ENCODE data around the gene KCNH5.

Gene KCNH5, protein sequence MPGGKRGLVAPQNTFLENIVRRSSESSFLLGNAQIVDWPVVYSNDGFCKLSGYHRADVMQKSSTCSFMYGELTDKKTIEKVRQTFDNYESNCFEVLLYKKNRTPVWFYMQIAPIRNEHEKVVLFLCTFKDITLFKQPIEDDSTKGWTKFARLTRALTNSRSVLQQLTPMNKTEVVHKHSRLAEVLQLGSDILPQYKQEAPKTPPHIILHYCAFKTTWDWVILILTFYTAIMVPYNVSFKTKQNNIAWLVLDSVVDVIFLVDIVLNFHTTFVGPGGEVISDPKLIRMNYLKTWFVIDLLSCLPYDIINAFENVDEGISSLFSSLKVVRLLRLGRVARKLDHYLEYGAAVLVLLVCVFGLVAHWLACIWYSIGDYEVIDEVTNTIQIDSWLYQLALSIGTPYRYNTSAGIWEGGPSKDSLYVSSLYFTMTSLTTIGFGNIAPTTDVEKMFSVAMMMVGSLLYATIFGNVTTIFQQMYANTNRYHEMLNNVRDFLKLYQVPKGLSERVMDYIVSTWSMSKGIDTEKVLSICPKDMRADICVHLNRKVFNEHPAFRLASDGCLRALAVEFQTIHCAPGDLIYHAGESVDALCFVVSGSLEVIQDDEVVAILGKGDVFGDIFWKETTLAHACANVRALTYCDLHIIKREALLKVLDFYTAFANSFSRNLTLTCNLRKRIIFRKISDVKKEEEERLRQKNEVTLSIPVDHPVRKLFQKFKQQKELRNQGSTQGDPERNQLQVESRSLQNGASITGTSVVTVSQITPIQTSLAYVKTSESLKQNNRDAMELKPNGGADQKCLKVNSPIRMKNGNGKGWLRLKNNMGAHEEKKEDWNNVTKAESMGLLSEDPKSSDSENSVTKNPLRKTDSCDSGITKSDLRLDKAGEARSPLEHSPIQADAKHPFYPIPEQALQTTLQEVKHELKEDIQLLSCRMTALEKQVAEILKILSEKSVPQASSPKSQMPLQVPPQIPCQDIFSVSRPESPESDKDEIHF

GRCh38 chr14:63045234-63045611 is at the start of gene KCNH5:
TSS of gene KCNH5 (minus strand) at chr14:63045458. CDS start at chr14:63045186, 272 bp downstream.
- FAIRE-seq: no peak

DNA sequence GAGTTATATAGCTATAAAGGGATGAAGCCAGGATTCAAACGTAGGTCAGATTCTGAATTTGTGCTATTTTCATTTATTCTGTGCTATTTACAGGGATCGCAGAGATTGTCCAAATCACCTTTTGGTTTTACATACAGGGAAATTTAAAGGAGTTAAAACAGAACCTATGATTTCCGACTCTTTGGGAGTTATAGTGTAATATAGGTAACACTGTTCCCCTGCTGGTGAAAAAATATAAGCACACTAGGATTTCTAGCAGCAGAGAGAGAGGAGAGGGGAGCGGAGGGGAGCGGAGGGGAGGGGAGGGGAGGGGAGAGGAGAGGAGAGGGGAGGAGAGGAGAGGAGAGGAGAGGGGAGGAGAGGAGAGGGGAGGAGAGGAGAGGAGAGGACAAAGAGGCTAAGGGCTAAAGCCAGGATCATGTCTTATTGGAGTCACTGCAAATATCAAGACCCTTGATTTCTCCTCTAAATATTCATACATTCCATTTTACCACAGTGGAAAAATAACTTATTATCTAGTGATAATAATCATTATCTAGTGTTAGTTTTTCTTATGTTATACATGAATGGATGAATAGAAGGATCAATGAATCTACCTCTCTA is 46.2 kb upstream of the KCNH5 start:
- no peak for FAIRE-seq

GRCh38 chr14:63088865-63089264 is 43.6 kb upstream of the KCNH5 start:
- no peak for FAIRE-seq

GRCh38 chr14:63078569-63078968 is 33.3 kb upstream of the KCNH5 start:
- no peak for FAIRE-seq

DNA sequence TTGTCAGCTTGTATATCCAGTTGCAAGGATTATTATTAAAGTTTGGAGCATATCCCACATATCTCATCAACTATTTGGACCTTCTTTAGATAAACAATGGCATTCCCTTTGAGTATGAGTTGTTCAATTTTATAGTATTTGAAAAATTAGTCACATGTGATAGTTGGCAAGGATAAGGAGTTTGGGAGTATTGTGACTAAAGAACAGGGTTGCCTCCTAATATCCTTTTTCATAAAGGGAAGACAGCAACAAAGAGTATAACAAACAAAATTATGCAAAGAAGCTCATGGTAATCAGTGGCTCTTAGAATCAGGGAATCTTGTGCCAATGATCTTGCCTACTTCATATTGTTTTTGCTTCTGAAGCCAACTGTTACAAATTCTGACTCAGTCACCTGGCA is 31.2 kb upstream of the KCNH5 start:
- no peak for FAIRE-seq

DNA sequence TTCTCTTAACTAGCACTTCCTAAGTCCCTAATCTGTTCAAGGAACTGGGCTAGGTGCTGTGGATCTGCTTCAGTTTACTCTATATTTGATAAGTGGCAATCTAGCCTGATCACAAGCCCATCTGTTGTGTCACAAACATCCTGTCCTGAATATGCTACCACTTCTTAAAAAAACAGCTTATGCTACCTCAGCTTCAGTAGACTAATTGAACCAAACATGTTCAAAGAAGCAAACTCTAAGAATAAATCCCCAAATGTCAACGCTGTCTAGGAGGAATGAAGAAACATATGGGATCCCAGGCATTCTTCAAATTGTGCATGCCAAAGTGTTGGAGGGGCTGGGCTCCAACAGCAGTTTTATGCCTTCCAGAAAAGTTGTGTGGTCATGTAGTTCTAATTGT is 10.4 kb upstream of the KCNH5 start:
- no peak for FAIRE-seq

DNA sequence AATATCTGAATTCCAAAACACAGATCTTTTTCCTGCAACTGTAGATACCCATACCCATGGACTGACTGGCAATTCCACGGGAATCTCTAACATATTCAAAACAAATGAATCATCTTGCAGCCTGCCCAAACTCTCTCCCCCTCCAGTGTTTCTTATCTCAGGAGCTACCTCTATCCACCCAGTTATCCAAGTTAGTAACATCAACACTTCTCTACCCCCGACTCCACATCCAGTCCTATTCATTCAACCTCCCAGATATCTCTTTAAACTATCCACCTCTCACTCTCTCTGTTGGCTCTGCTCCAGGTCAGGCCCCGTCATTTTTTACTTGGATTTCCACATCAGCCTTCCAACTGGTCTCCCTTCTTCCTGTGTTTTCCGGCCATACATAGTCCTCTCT is 6.7 kb upstream of the KCNH5 start:
- FAIRE-seq: no peak

DNA sequence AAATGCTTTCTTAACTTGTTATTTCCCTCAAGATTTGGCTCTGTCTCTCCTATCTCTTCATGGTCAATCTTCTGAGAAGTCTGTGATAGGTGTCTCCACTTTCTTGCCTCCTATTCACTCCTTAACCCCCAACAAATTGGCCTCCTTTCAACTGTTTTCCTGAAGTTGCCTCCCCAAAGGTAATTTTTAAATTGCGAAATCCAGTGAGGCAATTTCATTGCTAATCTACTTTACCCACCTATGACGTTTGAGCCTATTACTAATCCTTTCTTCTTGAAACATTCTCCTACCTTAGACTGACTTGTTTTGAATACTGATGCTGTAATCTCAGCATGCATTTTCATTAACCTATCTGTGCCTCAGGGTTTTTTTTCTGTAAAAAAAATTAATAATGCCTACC is 6.0 kb upstream of the KCNH5 start:
- FAIRE-seq: no peak

DNA sequence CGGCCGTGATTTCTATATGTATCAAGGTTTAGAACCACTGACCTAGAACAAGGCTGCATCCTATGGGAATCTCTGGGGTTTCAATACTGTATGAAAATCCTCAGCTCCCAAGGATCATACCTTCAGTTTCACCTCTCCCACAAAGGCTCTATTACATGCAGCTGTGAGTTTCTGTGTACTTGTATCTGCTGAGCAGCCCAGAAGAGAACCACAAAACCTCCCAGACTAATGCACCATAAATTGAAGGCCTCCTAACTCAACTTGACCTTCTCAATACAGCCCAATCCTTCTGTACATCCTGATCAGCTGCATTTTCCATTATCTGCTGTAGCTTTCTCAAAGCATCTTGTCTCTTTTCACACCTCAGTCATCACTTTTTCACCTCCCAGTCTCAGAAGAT is 5.4 kb upstream of the KCNH5 start:
- no peak for FAIRE-seq

DNA sequence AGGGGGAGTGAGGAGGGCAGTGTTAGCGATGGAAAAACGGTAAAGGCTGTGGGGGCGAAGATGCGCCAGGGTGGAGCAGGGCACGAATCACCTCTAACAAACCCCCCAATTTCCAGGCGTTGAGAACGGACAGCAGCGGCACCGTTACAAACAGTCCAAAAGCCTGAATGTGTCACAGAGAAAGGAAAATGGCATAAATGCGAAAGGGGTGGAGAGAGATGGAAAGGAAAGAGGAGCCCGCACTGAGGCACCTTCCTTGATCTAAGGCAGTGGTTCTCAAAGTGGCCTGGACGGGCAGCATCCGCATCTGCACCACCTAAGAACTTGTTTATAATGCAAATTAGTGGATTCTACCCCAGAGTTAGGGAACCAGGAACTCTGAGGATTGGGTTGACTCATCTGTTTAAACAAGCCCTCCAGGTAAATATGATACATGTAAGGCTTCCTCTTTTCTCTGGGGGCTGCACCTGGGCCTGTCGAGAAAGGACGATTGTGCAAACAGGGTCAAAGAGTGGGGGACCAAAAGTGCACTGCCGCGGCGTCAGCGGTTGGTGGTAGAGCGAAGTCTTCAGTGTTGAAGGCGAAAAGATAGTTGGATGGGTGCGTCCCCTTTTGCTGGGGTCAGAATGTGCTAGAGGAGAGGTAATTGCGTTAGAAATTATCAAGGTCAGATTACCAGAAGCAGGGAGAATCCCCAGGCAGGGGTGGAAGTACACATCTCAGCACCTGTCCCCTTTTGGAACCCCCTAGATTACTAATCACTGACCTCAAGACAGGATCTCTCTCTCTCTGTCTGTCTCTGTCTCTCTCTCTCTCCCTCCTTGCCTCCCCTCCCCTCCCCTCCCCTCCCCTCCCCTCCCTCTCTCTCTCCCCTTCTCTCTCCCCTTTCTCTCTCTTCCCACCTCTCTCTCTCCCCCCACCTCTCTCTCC is 1.3 kb upstream of the KCNH5 start:
- no peak for FAIRE-seq

- no peak for FAIRE-seq
These were observed 508 bp upstream of the KCNH5 start for GRCh38 chr14:63045612-63046320.

- FAIRE-seq: no peak
These were observed 5.4 kb downstream of the KCNH5 start for GRCh38 chr14:63039866-63040265.

GRCh38 chr14:63032641-63033040 is 12.6 kb downstream of the KCNH5 start:
- FAIRE-seq: no peak

DNA sequence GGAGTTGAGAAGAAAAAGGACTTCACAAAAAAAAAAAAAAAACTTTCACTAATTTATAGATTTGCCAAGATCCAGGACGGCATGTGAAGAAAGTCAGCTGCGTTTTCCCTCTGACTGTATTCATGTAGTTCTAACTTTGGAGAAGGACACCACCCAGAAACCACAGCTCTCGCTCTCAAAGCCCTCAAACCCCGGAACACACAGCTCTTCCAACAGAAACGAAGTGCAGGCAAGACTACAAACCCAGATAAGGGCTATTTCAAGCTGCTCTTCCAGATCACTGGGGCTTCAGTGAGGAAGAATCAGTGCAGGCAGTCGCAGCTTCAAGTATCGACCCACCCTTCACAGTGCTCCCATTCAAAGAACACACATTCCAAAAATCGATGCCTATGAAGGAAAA is 13.2 kb downstream of the KCNH5 start:
- no peak for FAIRE-seq

- no peak for FAIRE-seq
These were observed 15.1 kb downstream of the KCNH5 start for GRCh38 chr14:63030113-63030512.

- FAIRE-seq: no peak
These were observed 17.5 kb downstream of the KCNH5 start for GRCh38 chr14:63027719-63028118.

DNA sequence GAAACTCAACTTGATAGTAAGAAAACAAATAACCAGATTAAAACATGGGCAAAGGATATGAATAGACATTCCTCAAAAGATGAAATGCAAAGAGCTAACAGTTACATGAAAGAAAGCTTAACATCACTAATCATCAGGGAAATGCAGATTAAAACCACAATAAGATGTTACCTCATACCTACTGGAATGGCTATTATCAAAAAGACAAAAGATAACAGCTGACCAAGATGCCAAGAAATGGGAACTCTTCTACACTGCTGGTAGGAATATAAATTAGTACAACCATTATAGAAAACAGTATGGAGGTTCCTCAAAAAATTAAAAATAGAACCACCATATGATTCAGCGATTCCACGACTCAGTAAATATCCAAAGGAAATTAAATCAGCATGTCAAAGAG is 18.8 kb downstream of the KCNH5 start:
- no peak for FAIRE-seq

DNA sequence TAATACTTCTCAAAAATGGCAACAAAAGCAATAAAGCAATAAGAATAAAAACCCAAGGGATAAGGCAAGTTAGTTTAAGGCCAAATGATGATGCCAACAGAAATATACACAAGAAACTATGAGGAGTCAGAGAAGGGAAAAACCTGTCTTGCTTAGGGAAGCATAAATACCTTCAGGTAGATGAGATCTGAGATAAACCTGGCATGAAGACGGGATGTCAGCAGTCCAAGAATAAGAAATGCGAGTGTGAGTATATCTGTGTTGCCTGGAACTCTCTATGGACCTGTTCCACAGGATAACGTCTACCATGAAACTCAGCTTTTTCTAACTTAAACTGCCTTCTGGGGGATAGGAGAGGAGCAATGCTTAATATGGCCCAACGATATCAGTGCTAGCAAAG is 30.6 kb downstream of the KCNH5 start:
- FAIRE-seq: no peak

DNA sequence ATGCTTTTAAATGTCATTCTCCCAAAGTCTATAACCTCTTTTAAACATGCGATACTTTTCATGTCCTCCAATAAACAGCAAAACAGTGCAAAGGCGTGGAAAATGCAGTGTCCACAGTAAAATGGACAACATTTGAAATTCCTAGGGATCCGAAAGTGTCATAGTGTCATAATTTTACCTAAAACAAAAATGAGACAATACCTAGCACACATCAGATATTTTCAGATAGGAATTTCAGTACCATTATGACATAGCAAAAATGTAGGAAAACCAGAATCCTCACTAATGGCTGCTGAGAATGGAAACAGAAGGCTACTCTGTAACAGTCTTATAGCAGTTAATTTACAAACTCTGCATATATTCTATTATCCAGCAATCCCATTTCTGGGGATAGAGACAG is 33.1 kb downstream of the KCNH5 start:
- no peak for FAIRE-seq

GRCh38 chr14:63011623-63012022 is 33.6 kb downstream of the KCNH5 start:
- FAIRE-seq: no peak

DNA sequence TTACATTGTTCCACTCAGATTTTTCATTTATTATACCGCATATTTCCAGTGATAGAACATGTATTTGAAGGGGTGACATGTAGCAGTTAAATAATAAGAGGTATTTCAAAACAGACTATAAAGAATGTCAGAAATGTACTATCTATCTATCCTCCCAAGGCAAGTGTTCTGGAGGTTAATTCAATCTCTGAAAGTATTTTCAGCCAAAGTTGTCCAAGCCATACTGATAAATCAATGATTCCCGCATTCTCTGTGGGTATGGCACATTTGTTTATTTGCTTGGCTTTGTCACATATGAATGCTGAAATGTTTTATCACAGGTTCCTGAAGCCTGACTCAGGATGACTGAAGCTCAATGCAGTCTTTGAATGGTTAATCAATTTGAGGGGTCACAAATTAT is 35.8 kb downstream of the KCNH5 start:
- no peak for FAIRE-seq

DNA sequence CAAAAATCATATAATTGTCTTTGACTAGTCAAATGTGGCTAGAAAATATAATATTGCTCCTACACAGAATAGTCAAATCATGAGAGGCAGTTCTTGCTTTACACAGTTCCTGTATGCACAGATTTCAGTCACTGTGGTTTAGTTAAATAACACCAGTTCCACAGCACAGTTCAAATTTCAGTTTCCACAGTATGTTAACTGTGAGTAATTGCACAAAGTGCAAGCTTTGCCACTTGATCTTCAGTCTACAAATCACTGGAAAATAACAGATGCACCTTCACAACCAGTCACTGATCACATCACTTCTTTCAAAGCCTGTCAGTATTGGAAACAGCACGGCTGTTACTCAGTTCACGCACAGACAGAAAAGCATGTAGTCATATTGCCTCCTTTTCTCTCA is 38.7 kb downstream of the KCNH5 start:
- no peak for FAIRE-seq

Data from TTC549 (cell line).